Suprapubic skin (tissue), 4 donors: Measurements from ENCODE around the gene EGLN3. TPM values are rescaled to one million over a fixed set of nuclear protein-coding genes. Genes with fewer than 3 reads are reported as not detected.

Source experiments
- DNase-seq, 2 donors: peaks; one replicate each; pipeline ENCODE4 v3.0.0-alpha.2; 2019; ENCODE audit warnings: low spot score in 2 of 2
- H3K27ac ChIP-seq: fragments of 200-600 bp; sonication (generic); one replicate; pipeline ENCODE4 v1.5.1; 2019
- H3K27me3 ChIP-seq: fragments of 200-600 bp; sonication (generic); one replicate; pipeline ENCODE4 v1.5.1; 2019
- H3K36me3 ChIP-seq: fragments of 200-600 bp; sonication (generic); one replicate; pipeline ENCODE4 v1.5.1; 2019
- H3K4me1 ChIP-seq: fragments of 200-600 bp; sonication (generic); one replicate; pipeline ENCODE4 v1.5.1; 2019
- H3K4me3 ChIP-seq: fragments of 200-600 bp; sonication (generic); one replicate; pipeline ENCODE4 v1.5.1; 2019; ENCODE audit warnings: mild to moderate bottlenecking
- H3K9me3 ChIP-seq: fragments of 200-600 bp; sonication (generic); one replicate; pipeline ENCODE4 v1.5.1; 2019
- EP300 ChIP-seq: sonication (generic); formaldehyde crosslinking; IDR thresholded peaks from one replicate; pipeline ENCODE4 v1.6.1; 2017; ENCODE audit warnings: antibody characterized with exemption
- POLR2A ChIP-seq, 2 donors: fragments of 450-650 bp; IDR thresholded peaks; one replicate each; pipeline ENCODE4 v1.6.1; 2017; ENCODE audit warnings: antibody characterized with exemption in 2 of 2, mild to moderate bottlenecking in 2 of 2, moderate library complexity in 2 of 2
- POLR2AphosphoS5 ChIP-seq, 3 donors: sonication (generic); formaldehyde crosslinking; IDR thresholded peaks; one replicate each; pipeline ENCODE4 v1.6.1; 2017; ENCODE audit warnings: antibody characterized with exemption in 3 of 3
- WGBS: methylation state at CpG from one replicate; pipeline ENCODE4 v1.1.5; 2018; 5-methylcytosine and 5-hydroxymethylcytosine counted together
- total RNA-seq, 4 donors: library from RNA; depleted of rRNA; stranded (reverse); fragments of >200 nt; gene quantifications; one replicate each; pipeline ENCODE4 v1.1.0, GENCODE V29; 2016
- TF ChIP-seq, protein P1 (sequence below), 2 donors: fragments of 200-600 bp in 1 of 2; fragments of 450-650 bp in 1 of 2; sonication (generic) in 1 of 2; IDR thresholded peaks; one replicate each; pipeline ENCODE4 v1.5.1; 2016 to 2019; ENCODE audit warnings: antibody characterized with exemption in 2 of 2, mild to moderate bottlenecking in 1 of 2, moderate library complexity in 1 of 2

Gene EGLN3
- total RNA-seq = 100 to 1,000 TPM in 1 of 4 donors, 10 to 100 TPM in 3; 37.8 to 203 (median 73.2) TPM

GRCh38 chr14:33950320-33951182 lies at the start of gene EGLN3:
Gene EGLN3 (minus strand): TSS chr14:33951074. CDS start chr14:33950752, 322 bp downstream.
- TF ChIP-seq EP300 = no peak
- TF ChIP-seq, protein P1, sequence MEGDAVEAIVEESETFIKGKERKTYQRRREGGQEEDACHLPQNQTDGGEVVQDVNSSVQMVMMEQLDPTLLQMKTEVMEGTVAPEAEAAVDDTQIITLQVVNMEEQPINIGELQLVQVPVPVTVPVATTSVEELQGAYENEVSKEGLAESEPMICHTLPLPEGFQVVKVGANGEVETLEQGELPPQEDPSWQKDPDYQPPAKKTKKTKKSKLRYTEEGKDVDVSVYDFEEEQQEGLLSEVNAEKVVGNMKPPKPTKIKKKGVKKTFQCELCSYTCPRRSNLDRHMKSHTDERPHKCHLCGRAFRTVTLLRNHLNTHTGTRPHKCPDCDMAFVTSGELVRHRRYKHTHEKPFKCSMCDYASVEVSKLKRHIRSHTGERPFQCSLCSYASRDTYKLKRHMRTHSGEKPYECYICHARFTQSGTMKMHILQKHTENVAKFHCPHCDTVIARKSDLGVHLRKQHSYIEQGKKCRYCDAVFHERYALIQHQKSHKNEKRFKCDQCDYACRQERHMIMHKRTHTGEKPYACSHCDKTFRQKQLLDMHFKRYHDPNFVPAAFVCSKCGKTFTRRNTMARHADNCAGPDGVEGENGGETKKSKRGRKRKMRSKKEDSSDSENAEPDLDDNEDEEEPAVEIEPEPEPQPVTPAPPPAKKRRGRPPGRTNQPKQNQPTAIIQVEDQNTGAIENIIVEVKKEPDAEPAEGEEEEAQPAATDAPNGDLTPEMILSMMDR (IDR thresholded peaks at IDR 0.05) = no peak
- peak in 1 of 2 donors; percentile 87 for TF ChIP-seq POLR2A (IDR thresholded peaks at IDR 0.05)
- TF ChIP-seq POLR2AphosphoS5 (IDR thresholded peaks at IDR 0.05) = peak in 1 of 3 donors; percentile 60
- 0% methylated on average over 10 of the region's 91 CpGs for WGBS
- peaks cover 25% of the 10 kb centered on the region for H3K4me1 ChIP-seq
- H3K4me3 ChIP-seq = peak within 1 kb of the TSS; percentile 77
- no peaks in the 10 kb centered on the region for H3K27me3 ChIP-seq
- peak; percentile 92 to 93 for DNase-seq
- H3K27ac ChIP-seq = peak within 1 kb of the TSS; percentile 81
- H3K36me3 ChIP-seq = no peaks in the 10 kb centered on the region
- H3K9me3 ChIP-seq = no peaks in the 10 kb centered on the region

GRCh38 chr14:34000396-34000795 lies 49.5 kb upstream of the EGLN3 start:
- Histone ChIP-seq H3K4me3 (no peak overlapping the region), H3K27ac (no peak overlapping the region), H3K4me1 (no peaks in the 10 kb centered on the region), H3K27me3 (no peaks in the 10 kb centered on the region), H3K9me3 (no peaks in the 10 kb centered on the region), H3K36me3 (no peaks in the 10 kb centered on the region)
- WGBS = 81% methylated on average over 4 of the region's 4 CpGs
- no peak for TF ChIP-seq POLR2A (IDR thresholded peaks at IDR 0.05)
- no peak for DNase-seq

GRCh38 chr14:33999771-34000291 lies 49.0 kb upstream of the EGLN3 start:
- TF ChIP-seq POLR2A (IDR thresholded peaks at IDR 0.05) (no peak), POLR2AphosphoS5 (IDR thresholded peaks at IDR 0.05) (no peak), EP300 (no peak)
- TF ChIP-seq, protein P1 (IDR thresholded peaks at IDR 0.05) = no peak
- Histone ChIP-seq H3K27me3 (no peaks in the 10 kb centered on the region), H3K9me3 (no peaks in the 10 kb centered on the region), H3K4me1 (no peaks in the 10 kb centered on the region), H3K36me3 (no peaks in the 10 kb centered on the region), H3K4me3 (no peak overlapping the region), H3K27ac (no peak overlapping the region)
- WGBS = 90% methylated on average over 3 of the region's 3 CpGs
- DNase-seq = no peak

DNA sequence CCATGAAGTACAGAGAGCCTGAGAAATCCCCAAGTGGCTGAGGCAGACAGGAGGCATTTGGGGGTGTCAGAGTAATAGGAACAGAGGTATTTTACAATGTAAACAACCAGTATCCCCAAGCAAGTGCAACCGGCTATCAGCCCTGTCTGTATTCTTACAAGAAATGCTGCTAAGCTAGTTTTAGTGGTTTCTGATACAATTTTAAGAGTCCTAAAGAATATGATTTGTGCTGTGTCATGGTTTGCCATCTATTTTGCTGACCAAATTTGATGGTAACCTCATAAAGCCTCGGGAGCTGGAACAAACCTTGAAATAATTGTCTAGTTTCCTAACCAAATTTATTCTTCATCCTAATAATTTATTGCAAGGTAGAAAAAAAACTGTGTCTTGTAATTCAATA lies 46.7 kb upstream of the EGLN3 start:
- no peaks in the 10 kb centered on the region for H3K4me1 ChIP-seq
- H3K27ac ChIP-seq = no peak overlapping the region
- no peak overlapping the region for H3K4me3 ChIP-seq
- DNase-seq = no peak
- H3K36me3 ChIP-seq = no peaks in the 10 kb centered on the region
- no peaks in the 10 kb centered on the region for H3K27me3 ChIP-seq
- TF ChIP-seq, protein P1 (IDR thresholded peaks at IDR 0.05) = no peak
- no peak for TF ChIP-seq POLR2A (IDR thresholded peaks at IDR 0.05)
- no peak for TF ChIP-seq EP300
- no peak for TF ChIP-seq POLR2AphosphoS5 (IDR thresholded peaks at IDR 0.05)
- H3K9me3 ChIP-seq = no peaks in the 10 kb centered on the region
- 66% methylated on average over 2 of the region's 2 CpGs for WGBS

- 93% methylated on average over 8 of the region's 8 CpGs for WGBS
- no peak overlapping the region for H3K27ac ChIP-seq
These were observed 45.6 kb upstream of the EGLN3 start for GRCh38 chr14:33996462-33996861.

More at GRCh38 chr14:33996462-33996861, 45.6 kb upstream of the EGLN3 start:
- Histone ChIP-seq H3K4me3 (no peak overlapping the region), H3K27me3 (no peaks in the 10 kb centered on the region), H3K4me1 (no peaks in the 10 kb centered on the region), H3K36me3 (no peaks in the 10 kb centered on the region), H3K9me3 (no peaks in the 10 kb centered on the region)
- DNase-seq = no peak
- TF ChIP-seq EP300 (no peak), POLR2A (IDR thresholded peaks at IDR 0.05) (no peak), POLR2AphosphoS5 (IDR thresholded peaks at IDR 0.05) (no peak)
- TF ChIP-seq, protein P1 (IDR thresholded peaks at IDR 0.05) = no peak
